WTC11 (cell line): ENCODE data around the gene HPX. TPM values are rescaled to one million over a fixed set of nuclear protein-coding genes. Genes with fewer than 3 reads are reported as not detected.
A peak's percentile ranks its signal among the peaks of the same experiment; 100 is the strongest.

ENCODE experiments used
- CREB1 ChIP-seq: sonication (generic); formaldehyde crosslinking; IDR thresholded peaks from 2 replicates; pipeline ENCODE4 v1.8.0; 2023; ENCODE audit warnings: mild to moderate bottlenecking, missing genetic modification reagents
- ELF4 ChIP-seq: sonication (generic); formaldehyde crosslinking; IDR thresholded peaks from 2 replicates; pipeline ENCODE4 v1.8.1; 2022; ENCODE audit warnings: low read depth, mild to moderate bottlenecking, moderate library complexity, missing genetic modification reagents
- ESRRA ChIP-seq: sonication (generic); formaldehyde crosslinking; IDR thresholded peaks from 2 replicates; pipeline ENCODE4 v1.8.1; 2022; ENCODE audit warnings: mild to moderate bottlenecking, missing genetic modification reagents, borderline replicate concordance
- GABPB1 ChIP-seq: sonication (generic); formaldehyde crosslinking; IDR thresholded peaks from 2 replicates; pipeline ENCODE4 v1.8.1; 2023; ENCODE audit warnings: mild to moderate bottlenecking, missing genetic modification reagents
- GTF2I ChIP-seq: fragments of 250-450 bp; sonication (Bioruptor Pico); conservative IDR thresholded peaks from 2 replicates; pipeline ENCODE4 v1.4.0; 2021; ENCODE audit warnings: mild to moderate bottlenecking
- JUN ChIP-seq: sonication (generic); formaldehyde crosslinking; IDR thresholded peaks from 2 replicates; pipeline ENCODE4 v1.8.0; 2023; ENCODE audit warnings: mild to moderate bottlenecking, missing genetic modification reagents
- KAT7 ChIP-seq: sonication (generic); formaldehyde crosslinking; IDR thresholded peaks from 2 replicates; pipeline ENCODE4 v1.8.1; 2023; ENCODE audit warnings: missing genetic modification reagents, mild to moderate bottlenecking, borderline replicate concordance
- NFYB ChIP-seq: sonication (generic); formaldehyde crosslinking; conservative IDR thresholded peaks from 2 replicates; pipeline ENCODE4 v1.8.0; 2022; ENCODE audit warnings: low read depth, missing genetic modification reagents
- SOX15 ChIP-seq: fragments of 250-450 bp; sonication (Bioruptor Pico); IDR thresholded peaks from 2 replicates; pipeline ENCODE4 v1.9.0; 2021; ENCODE audit warnings: mild to moderate bottlenecking
- ZNF138 ChIP-seq: sonication (generic); formaldehyde crosslinking; conservative IDR thresholded peaks from 2 replicates; pipeline ENCODE4 v1.8.1; 2022; ENCODE audit warnings: mild to moderate bottlenecking, moderate library complexity, missing genetic modification reagents
- ZNF317 ChIP-seq: sonication (generic); formaldehyde crosslinking; IDR thresholded peaks from 2 replicates; pipeline ENCODE4 v1.8.1; 2023; ENCODE audit warnings: low read depth, mild to moderate bottlenecking, moderate library complexity, missing genetic modification reagents, borderline replicate concordance
- ZNF423 ChIP-seq: fragments of 250-450 bp; sonication (Bioruptor Pico); IDR thresholded peaks from 2 replicates; pipeline ENCODE4 v2.1.2; 2022; ENCODE audit warnings: mild to moderate bottlenecking, moderate library complexity
- total RNA-seq: library from RNA; stranded (reverse); gene quantifications from 3 replicates; pipeline ENCODE4 v1.2.3, GENCODE V29; 2021
- TF ChIP-seq, protein P1 (sequence below): sonication (generic); formaldehyde crosslinking; IDR thresholded peaks from 2 replicates; pipeline ENCODE4 v1.8.1; 2023; ENCODE audit warnings: mild to moderate bottlenecking, missing genetic modification reagents, moderate library complexity
- TF ChIP-seq, protein P2 (sequence below): sonication (generic); formaldehyde crosslinking; IDR thresholded peaks from 2 replicates; pipeline ENCODE4 v1.8.0; 2023; ENCODE audit warnings: missing genetic modification reagents
- TF ChIP-seq, protein P3 (sequence below): sonication (generic); formaldehyde crosslinking; IDR thresholded peaks from 2 replicates; pipeline ENCODE4 v1.8.1; 2023; ENCODE audit warnings: mild to moderate bottlenecking, moderate library complexity, missing genetic modification reagents
- TF ChIP-seq, protein P4 (sequence below): sonication (generic); formaldehyde crosslinking; IDR thresholded peaks from 2 replicates; pipeline ENCODE4 v1.8.0; 2023; ENCODE audit warnings: missing genetic modification reagents, mild to moderate bottlenecking, borderline replicate concordance
- TF ChIP-seq, protein P5 (sequence below): sonication (generic); formaldehyde crosslinking; IDR thresholded peaks from 2 replicates; pipeline ENCODE4 v1.8.1; 2023; ENCODE audit warnings: mild to moderate bottlenecking, missing genetic modification reagents, moderate library complexity
- TF ChIP-seq, protein P6 (sequence below): sonication (generic); formaldehyde crosslinking; IDR thresholded peaks from 2 replicates; pipeline ENCODE4 v1.8.1; 2022; ENCODE audit warnings: mild to moderate bottlenecking, moderate library complexity, missing genetic modification reagents
- TF ChIP-seq, protein P7 (sequence below): sonication (generic); formaldehyde crosslinking; IDR thresholded peaks from 2 replicates; pipeline ENCODE4 v1.8.0; 2022; ENCODE audit warnings: mild to moderate bottlenecking, missing genetic modification reagents
- TF ChIP-seq, protein P8 (sequence below): fragments of 250-450 bp; sonication (Bioruptor Pico); IDR thresholded peaks from 2 replicates; pipeline ENCODE4 v1.9.0; 2021; ENCODE audit warnings: mild to moderate bottlenecking
- TF ChIP-seq, protein P9 (sequence below): fragments of 250-450 bp; sonication (Bioruptor Pico); IDR thresholded peaks from 2 replicates; pipeline ENCODE4 v1.9.0; 2021; ENCODE audit warnings: mild to moderate bottlenecking
- TF ChIP-seq, protein P10 (sequence below): sonication (generic); formaldehyde crosslinking; IDR thresholded peaks from 2 replicates; pipeline ENCODE4 v1.8.0; 2022; ENCODE audit warnings: mild to moderate bottlenecking, missing genetic modification reagents

The HPX gene
- total RNA-seq, 1 experiment from 2014 or later: 1.7 TPM

DNA sequence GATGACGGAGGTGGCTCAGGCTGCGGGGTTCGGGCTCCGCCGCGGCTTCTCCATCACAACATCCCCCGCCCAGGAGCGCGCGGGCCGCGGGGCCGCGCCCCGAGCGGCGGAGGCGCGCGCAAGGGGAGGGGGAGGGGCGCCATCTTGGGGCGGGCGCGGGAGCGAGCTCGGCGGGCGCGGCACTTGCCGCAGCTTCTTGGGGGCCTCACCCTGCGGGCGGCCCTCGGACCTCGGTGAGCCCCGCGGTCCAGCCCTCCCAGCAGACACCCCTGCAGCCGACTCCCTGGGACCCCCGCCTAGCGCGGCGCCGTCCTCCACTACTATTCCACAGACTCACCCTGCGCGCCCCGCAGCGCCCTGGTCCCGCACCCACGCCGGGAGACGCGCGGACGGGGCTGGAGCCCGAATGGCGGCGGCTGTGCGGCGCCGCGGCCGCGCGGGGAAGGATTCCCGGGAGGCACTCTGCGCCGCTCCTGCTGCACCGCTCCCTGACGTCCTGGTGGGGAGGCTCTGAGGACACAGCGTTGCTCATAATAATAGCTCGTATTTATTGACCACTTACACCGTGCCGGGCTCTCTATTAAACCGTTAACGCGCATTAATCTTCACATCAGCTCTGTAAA lies 21.7 kb downstream of the HPX start, which contains the start of gene APBB1 (continued):
- TF ChIP-seq, protein P1, sequence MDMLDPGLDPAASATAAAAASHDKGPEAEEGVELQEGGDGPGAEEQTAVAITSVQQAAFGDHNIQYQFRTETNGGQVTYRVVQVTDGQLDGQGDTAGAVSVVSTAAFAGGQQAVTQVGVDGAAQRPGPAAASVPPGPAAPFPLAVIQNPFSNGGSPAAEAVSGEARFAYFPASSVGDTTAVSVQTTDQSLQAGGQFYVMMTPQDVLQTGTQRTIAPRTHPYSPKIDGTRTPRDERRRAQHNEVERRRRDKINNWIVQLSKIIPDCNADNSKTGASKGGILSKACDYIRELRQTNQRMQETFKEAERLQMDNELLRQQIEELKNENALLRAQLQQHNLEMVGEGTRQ (CRISPR knock-in tag): no peak
- TF ChIP-seq, protein P2, sequence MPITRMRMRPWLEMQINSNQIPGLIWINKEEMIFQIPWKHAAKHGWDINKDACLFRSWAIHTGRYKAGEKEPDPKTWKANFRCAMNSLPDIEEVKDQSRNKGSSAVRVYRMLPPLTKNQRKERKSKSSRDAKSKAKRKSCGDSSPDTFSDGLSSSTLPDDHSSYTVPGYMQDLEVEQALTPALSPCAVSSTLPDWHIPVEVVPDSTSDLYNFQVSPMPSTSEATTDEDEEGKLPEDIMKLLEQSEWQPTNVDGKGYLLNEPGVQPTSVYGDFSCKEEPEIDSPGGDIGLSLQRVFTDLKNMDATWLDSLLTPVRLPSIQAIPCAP (CRISPR knock-in tag): no peak
- TF ChIP-seq, protein P3, sequence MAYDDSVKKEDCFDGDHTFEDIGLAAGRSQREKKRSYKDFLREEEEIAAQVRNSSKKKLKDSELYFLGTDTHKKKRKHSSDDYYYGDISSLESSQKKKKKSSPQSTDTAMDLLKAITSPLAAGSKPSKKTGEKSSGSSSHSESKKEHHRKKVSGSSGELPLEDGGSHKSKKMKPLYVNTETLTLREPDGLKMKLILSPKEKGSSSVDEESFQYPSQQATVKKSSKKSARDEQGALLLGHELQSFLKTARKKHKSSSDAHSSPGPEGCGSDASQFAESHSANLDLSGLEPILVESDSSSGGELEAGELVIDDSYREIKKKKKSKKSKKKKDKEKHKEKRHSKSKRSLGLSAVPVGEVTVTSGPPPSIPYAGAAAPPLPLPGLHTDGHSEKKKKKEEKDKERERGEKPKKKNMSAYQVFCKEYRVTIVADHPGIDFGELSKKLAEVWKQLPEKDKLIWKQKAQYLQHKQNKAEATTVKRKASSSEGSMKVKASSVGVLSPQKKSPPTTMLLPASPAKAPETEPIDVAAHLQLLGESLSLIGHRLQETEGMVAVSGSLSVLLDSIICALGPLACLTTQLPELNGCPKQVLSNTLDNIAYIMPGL (CRISPR knock-in tag): 0 out of 2 replicates have a peak, but pooled peaks have one; percentile 40
- TF ChIP-seq ZNF138 (CRISPR knock-in tag) (no peak), ZNF423 (CRISPR knock-in tag) (no peak), SOX15 (CRISPR knock-in tag) (no peak), ZNF317 (CRISPR knock-in tag) (no peak), ELF4 (CRISPR knock-in tag) (no peak), NFYB (CRISPR knock-in tag) (no peak), GTF2I (no peak), ESRRA (no peak), GABPB1 (CRISPR knock-in tag) (no peak), JUN (CRISPR knock-in tag) (no peak), CREB1 (CRISPR knock-in tag) (no peak), KAT7 (CRISPR knock-in tag) (no peak)
- TF ChIP-seq, protein P4, sequence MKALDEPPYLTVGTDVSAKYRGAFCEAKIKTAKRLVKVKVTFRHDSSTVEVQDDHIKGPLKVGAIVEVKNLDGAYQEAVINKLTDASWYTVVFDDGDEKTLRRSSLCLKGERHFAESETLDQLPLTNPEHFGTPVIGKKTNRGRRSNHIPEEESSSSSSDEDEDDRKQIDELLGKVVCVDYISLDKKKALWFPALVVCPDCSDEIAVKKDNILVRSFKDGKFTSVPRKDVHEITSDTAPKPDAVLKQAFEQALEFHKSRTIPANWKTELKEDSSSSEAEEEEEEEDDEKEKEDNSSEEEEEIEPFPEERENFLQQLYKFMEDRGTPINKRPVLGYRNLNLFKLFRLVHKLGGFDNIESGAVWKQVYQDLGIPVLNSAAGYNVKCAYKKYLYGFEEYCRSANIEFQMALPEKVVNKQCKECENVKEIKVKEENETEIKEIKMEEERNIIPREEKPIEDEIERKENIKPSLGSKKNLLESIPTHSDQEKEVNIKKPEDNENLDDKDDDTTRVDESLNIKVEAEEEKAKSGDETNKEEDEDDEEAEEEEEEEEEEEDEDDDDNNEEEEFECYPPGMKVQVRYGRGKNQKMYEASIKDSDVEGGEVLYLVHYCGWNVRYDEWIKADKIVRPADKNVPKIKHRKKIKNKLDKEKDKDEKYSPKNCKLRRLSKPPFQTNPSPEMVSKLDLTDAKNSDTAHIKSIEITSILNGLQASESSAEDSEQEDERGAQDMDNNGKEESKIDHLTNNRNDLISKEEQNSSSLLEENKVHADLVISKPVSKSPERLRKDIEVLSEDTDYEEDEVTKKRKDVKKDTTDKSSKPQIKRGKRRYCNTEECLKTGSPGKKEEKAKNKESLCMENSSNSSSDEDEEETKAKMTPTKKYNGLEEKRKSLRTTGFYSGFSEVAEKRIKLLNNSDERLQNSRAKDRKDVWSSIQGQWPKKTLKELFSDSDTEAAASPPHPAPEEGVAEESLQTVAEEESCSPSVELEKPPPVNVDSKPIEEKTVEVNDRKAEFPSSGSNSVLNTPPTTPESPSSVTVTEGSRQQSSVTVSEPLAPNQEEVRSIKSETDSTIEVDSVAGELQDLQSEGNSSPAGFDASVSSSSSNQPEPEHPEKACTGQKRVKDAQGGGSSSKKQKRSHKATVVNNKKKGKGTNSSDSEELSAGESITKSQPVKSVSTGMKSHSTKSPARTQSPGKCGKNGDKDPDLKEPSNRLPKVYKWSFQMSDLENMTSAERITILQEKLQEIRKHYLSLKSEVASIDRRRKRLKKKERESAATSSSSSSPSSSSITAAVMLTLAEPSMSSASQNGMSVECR (CRISPR knock-in tag): no peak
- TF ChIP-seq, protein P5, sequence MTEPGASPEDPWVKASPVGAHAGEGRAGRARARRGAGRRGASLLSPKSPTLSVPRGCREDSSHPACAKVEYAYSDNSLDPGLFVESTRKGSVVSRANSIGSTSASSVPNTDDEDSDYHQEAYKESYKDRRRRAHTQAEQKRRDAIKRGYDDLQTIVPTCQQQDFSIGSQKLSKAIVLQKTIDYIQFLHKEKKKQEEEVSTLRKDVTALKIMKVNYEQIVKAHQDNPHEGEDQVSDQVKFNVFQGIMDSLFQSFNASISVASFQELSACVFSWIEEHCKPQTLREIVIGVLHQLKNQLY (CRISPR knock-in tag): no peak
- TF ChIP-seq, protein P6, sequence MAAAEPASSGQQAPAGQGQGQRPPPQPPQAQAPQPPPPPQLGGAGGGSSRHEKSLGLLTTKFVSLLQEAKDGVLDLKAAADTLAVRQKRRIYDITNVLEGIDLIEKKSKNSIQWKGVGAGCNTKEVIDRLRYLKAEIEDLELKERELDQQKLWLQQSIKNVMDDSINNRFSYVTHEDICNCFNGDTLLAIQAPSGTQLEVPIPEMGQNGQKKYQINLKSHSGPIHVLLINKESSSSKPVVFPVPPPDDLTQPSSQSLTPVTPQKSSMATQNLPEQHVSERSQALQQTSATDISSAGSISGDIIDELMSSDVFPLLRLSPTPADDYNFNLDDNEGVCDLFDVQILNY (CRISPR knock-in tag): peak; percentile 35; the same call in 1 of the 2 replicates
- TF ChIP-seq, protein P7, sequence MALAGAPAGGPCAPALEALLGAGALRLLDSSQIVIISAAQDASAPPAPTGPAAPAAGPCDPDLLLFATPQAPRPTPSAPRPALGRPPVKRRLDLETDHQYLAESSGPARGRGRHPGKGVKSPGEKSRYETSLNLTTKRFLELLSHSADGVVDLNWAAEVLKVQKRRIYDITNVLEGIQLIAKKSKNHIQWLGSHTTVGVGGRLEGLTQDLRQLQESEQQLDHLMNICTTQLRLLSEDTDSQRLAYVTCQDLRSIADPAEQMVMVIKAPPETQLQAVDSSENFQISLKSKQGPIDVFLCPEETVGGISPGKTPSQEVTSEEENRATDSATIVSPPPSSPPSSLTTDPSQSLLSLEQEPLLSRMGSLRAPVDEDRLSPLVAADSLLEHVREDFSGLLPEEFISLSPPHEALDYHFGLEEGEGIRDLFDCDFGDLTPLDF (CRISPR knock-in tag): no peak
- TF ChIP-seq, protein P8, sequence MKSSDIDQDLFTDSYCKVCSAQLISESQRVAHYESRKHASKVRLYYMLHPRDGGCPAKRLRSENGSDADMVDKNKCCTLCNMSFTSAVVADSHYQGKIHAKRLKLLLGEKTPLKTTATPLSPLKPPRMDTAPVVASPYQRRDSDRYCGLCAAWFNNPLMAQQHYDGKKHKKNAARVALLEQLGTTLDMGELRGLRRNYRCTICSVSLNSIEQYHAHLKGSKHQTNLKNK: no peak
- TF ChIP-seq, protein P9, sequence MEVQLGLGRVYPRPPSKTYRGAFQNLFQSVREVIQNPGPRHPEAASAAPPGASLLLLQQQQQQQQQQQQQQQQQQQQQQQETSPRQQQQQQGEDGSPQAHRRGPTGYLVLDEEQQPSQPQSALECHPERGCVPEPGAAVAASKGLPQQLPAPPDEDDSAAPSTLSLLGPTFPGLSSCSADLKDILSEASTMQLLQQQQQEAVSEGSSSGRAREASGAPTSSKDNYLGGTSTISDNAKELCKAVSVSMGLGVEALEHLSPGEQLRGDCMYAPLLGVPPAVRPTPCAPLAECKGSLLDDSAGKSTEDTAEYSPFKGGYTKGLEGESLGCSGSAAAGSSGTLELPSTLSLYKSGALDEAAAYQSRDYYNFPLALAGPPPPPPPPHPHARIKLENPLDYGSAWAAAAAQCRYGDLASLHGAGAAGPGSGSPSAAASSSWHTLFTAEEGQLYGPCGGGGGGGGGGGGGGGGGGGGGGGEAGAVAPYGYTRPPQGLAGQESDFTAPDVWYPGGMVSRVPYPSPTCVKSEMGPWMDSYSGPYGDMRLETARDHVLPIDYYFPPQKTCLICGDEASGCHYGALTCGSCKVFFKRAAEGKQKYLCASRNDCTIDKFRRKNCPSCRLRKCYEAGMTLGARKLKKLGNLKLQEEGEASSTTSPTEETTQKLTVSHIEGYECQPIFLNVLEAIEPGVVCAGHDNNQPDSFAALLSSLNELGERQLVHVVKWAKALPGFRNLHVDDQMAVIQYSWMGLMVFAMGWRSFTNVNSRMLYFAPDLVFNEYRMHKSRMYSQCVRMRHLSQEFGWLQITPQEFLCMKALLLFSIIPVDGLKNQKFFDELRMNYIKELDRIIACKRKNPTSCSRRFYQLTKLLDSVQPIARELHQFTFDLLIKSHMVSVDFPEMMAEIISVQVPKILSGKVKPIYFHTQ: no peak
- TF ChIP-seq, protein P10, sequence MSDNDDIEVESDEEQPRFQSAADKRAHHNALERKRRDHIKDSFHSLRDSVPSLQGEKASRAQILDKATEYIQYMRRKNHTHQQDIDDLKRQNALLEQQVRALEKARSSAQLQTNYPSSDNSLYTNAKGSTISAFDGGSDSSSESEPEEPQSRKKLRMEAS (CRISPR knock-in tag): no peak; the same call in 1 of the 2 replicates
